MCF 10A (cell line): ENCODE data around the gene ARHGAP20. TPM values are rescaled to one million over a fixed set of nuclear protein-coding genes. Genes with fewer than 3 reads are reported as not detected.

ENCODE experiments used
- BruUV-seq: library from RNA; stranded (reverse); fragments of 400-500 nt; replicated peaks from 2 replicates; lab custom pipeline; 2021; lab: Mats Ljungman, UMichigan
- CTCF ChIA-PET: fragments of 300-600 bp; sonication (Branson Sonifier 250); formaldehyde crosslinking; extraction: SDS; loops from one replicate; lab custom pipeline; 2021; ENCODE audit warnings: antibody characterized with exemption, inconsistent platforms; lab: Yijun Ruan, JAX
- POLR2A ChIA-PET: fragments of 300-600, 350-650 bp; sonication (Branson Sonifier 250); formaldehyde crosslinking; extraction: SDS; loops from one replicate; lab custom pipeline; 2020; ENCODE audit warnings: antibody characterized with exemption, inconsistent platforms; lab: Yijun Ruan, JAX
- DNase-seq: peaks from one replicate; pipeline ENCODE4 v3.0.0-alpha.2; 2018; ENCODE audit not compliant: unreplicated experiment
- H3K27ac Mint-ChIP-seq: one replicate; pipeline ENCODE4 v1.8.0; 2022; ENCODE audit warnings: mild to moderate bottlenecking, low read depth, mixed read lengths; ENCODE audit not compliant: unreplicated experiment
- H3K27me3 Mint-ChIP-seq: one replicate; pipeline ENCODE4 v1.8.0; 2022; ENCODE audit warnings: mixed read lengths; ENCODE audit not compliant: insufficient read depth, unreplicated experiment
- H3K36me3 Mint-ChIP-seq: one replicate; pipeline ENCODE4 v1.8.0; 2022; ENCODE audit warnings: mild to moderate bottlenecking, moderate library complexity, mixed read lengths; ENCODE audit not compliant: insufficient read depth, unreplicated experiment
- H3K4me1 Mint-ChIP-seq: one replicate; pipeline ENCODE4 v1.8.0; 2022; ENCODE audit warnings: mixed read lengths; ENCODE audit not compliant: insufficient read depth, unreplicated experiment
- H3K4me3 Mint-ChIP-seq: one replicate; pipeline ENCODE4 v1.8.0; 2022; ENCODE audit warnings: mild to moderate bottlenecking, moderate library complexity, mixed read lengths; ENCODE audit not compliant: unreplicated experiment
- H3K9me3 Mint-ChIP-seq: one replicate; pipeline ENCODE4 v1.8.0; 2022; ENCODE audit warnings: mixed read lengths; ENCODE audit not compliant: unreplicated experiment
- intact Hi-C: fragments of 100-400 bp; cut with micrococcal nuclease; formaldehyde crosslinking; loops from 2 replicates; pipeline ENCODE4 v1.14.1; 2022
- total RNA-seq: library from RNA; stranded (reverse); gene quantifications from 2 replicates; pipeline ENCODE4 v1.2.3, GENCODE V29; 2022
- TF ChIP-seq, protein P1 (sequence below): fragments of 200-600 bp; IDR thresholded peaks from one replicate; pipeline ENCODE4 v1.8.0; 2022; ENCODE audit warnings: antibody characterized with exemption, mild to moderate bottlenecking; ENCODE audit not compliant: unreplicated experiment

ARHGAP20 gene
- total RNA-seq, 1 experiment from 2014 or later: not detected

DNA sequence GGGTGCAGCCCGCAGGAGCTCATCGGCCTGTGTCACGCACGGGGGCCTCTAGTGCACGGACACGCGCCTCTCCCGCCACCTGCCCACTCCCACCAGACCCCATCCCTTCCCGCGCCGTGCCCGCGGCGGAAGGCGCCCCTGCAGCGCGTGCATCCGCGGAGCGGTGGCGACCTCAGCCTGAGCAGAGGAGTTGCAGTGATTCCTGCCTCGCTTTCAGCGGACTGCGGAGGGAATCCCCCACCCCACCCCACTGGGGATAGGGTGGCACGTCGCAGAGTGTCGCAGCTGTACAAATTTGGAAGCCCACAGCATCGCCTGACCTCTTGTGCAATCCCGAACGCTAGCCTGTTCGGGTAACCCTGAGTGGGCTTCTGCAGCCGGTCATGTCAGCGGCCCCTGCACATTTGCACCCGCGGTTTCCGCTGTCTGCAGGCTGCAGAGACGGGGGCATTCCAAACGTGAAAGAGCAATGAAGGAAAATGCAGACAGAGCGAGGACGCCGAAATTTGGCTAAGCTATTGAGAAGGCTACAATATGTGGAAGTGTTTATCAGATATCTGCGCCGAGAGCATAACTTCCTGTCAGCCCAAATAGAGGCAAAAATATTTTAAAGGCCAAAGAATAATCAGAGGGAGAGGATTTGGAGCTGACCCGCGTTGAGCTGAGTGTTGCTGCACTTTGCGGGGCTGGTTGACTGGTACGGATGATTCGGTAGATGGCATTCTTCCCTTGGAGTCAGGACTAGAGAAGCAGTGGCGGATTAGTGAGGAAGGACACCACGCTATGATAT is 617 bp upstream of the ARHGAP20 start:
- BruUV-seq: no TSS peak
- POLR2A ChIA-PET: no interaction called here
- no peaks in the 10 kb centered on the region for H3K36me3 Mint-ChIP-seq
- peaks cover 4% of the 10 kb centered on the region for H3K4me1 Mint-ChIP-seq
- TF ChIP-seq, protein P1, sequence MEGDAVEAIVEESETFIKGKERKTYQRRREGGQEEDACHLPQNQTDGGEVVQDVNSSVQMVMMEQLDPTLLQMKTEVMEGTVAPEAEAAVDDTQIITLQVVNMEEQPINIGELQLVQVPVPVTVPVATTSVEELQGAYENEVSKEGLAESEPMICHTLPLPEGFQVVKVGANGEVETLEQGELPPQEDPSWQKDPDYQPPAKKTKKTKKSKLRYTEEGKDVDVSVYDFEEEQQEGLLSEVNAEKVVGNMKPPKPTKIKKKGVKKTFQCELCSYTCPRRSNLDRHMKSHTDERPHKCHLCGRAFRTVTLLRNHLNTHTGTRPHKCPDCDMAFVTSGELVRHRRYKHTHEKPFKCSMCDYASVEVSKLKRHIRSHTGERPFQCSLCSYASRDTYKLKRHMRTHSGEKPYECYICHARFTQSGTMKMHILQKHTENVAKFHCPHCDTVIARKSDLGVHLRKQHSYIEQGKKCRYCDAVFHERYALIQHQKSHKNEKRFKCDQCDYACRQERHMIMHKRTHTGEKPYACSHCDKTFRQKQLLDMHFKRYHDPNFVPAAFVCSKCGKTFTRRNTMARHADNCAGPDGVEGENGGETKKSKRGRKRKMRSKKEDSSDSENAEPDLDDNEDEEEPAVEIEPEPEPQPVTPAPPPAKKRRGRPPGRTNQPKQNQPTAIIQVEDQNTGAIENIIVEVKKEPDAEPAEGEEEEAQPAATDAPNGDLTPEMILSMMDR: no peak
- no peaks in the 10 kb centered on the region for H3K9me3 Mint-ChIP-seq
- H3K27ac Mint-ChIP-seq: no peak overlapping the region
- H3K4me3 Mint-ChIP-seq: no peak overlapping the region
- no peak for DNase-seq
- CTCF ChIA-PET: interaction anchor here (0.6 to 0.7 kb wide), 2 partner anchors 129 to 598 kb away, joined by 3 read pairs; no protein-coding TSS in a partner anchor
- peaks cover 68% of the 10 kb centered on the region for H3K27me3 Mint-ChIP-seq
- intact Hi-C loops: loop anchor here (10.0 kb wide), 1 partner anchor 522 kb away; no protein-coding TSS in a partner anchor

DNA sequence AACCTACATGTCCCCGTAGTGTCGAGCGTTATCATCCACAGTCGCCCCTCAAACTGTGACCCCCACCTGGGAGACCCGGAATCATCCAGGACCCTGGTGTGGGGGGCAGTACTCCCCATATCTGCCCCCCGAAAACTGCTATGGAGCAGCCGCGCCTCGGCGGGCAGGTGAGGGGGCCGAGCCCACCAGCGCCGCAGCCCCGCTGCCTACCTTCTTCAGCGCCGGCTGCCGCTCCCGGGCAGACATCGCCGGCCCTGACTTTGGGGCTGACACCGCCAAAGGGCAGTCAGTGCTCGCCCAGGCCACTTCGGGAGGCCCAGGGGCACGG is 825 bp downstream of the ARHGAP20 start:
- DNase-seq: no peak
- Mint-ChIP-seq H3K27me3 (peaks cover 82% of the 10 kb centered on the region), H3K36me3 (no peaks in the 10 kb centered on the region), H3K27ac (no peak overlapping the region), H3K4me1 (peaks cover 4% of the 10 kb centered on the region), H3K9me3 (no peaks in the 10 kb centered on the region), H3K4me3 (no peak overlapping the region)
- TF ChIP-seq, protein P1: no peak
- intact Hi-C loops: loop anchor here (10.0 kb wide), 1 partner anchor 523 kb away; no protein-coding TSS in a partner anchor
- ChIA-PET POLR2A (no interaction called here), CTCF (no interaction called here)
- BruUV-seq: no TSS peak

DNA sequence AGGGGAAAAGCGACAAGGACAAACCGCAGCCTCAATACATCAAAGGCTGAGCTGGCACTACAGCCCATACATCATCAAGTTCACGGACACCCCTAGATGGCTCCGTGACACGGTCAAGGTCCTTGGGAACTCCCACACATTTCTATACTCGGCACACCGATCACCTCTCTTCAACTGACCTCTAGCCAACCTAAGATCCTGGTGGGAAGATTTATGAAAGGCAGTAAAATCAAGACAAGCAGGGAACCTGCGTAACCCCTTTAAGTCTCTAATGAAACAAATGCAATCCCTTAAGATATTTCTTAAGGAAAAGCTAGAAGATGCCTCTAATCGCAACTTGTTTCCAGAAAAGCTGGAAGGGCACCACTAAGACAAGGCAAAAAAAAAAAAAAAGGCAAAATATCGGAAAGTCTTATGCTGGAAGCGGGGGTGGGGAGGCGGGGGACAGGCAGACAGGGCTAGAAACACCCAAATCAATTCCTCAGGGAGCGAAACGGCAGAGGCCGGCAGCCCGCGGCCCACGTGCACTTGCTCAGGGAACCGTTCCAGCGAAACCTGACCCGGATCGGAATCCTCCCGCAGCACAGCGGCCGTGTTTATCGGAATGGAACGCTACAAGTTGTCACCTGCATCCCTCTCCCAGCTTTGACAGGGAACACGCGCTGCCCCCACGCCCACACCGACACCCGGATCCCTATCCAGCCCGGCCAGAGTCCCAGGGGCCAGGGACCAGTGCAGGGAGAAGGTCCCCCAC is 1.4 kb downstream of the ARHGAP20 start:
- peaks cover 4% of the 10 kb centered on the region for H3K4me1 Mint-ChIP-seq
- intact Hi-C loops: loop anchor here (10.0 kb wide), 1 partner anchor 524 kb away; no protein-coding TSS in a partner anchor
- no peaks in the 10 kb centered on the region for H3K36me3 Mint-ChIP-seq
- BruUV-seq: no TSS peak
- TF ChIP-seq, protein P1: no peak
- peaks cover 88% of the 10 kb centered on the region for H3K27me3 Mint-ChIP-seq
- POLR2A ChIA-PET: interaction anchor here (0.6 kb wide), 1 partner anchor 96 kb away, joined by 3 read pairs; no protein-coding TSS in a partner anchor
- no peaks in the 10 kb centered on the region for H3K9me3 Mint-ChIP-seq
- no peak for DNase-seq
- CTCF ChIA-PET: interaction anchor here (0.8 kb wide), 1 partner anchor 111 kb away, joined by 3 read pairs; no protein-coding TSS in a partner anchor
- H3K27ac Mint-ChIP-seq: no peak overlapping the region
- no peak overlapping the region for H3K4me3 Mint-ChIP-seq

DNA sequence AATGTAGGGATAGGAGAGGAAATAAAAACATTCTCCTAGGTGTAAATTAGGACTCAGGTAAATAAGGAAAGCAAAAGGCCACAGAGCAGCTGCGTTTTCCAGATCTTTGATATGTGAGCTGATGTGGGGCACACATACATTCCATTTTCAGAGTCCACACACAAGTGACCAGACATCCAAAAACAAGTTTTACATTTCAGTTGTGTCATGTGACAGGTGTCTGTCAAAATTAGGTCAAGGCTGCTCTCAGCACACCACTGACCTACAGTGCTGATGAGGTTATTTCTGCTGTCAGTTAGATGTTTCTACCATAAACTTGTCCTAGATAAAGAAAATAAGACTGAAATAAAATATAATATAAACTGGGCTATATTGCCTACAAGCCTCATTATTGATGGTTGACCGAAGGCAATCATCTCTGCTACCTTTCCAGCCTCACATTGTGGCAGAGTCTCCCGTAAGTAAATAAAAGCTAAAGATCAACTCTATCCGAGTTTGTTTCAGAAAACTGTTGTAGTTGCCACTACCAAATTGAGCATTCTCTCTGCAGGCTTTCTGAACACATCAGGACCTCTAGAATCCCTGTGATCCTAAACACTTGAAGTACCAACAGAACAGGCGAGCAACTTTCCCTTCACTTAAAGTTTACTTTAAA is 7.9 kb downstream of the ARHGAP20 start:
- POLR2A ChIA-PET: interaction anchor here (1.0 kb wide), 1 partner anchor 12 kb away, joined by 3 read pairs; no protein-coding TSS in a partner anchor
- no peaks in the 10 kb centered on the region for H3K9me3 Mint-ChIP-seq
- no TSS peak for BruUV-seq
- no peak overlapping the region for H3K4me3 Mint-ChIP-seq
- no peak overlapping the region for H3K27ac Mint-ChIP-seq
- no peaks in the 10 kb centered on the region for H3K36me3 Mint-ChIP-seq
- peaks cover 50% of the 10 kb centered on the region for H3K27me3 Mint-ChIP-seq
- DNase-seq: no peak
- no peaks in the 10 kb centered on the region for H3K4me1 Mint-ChIP-seq
- intact Hi-C loops: no loop called here
- TF ChIP-seq, protein P1: no peak
- CTCF ChIA-PET: no interaction called here
